ENCODE results near the gene WDR6.

- TF ChIP-seq, protein P1, sequence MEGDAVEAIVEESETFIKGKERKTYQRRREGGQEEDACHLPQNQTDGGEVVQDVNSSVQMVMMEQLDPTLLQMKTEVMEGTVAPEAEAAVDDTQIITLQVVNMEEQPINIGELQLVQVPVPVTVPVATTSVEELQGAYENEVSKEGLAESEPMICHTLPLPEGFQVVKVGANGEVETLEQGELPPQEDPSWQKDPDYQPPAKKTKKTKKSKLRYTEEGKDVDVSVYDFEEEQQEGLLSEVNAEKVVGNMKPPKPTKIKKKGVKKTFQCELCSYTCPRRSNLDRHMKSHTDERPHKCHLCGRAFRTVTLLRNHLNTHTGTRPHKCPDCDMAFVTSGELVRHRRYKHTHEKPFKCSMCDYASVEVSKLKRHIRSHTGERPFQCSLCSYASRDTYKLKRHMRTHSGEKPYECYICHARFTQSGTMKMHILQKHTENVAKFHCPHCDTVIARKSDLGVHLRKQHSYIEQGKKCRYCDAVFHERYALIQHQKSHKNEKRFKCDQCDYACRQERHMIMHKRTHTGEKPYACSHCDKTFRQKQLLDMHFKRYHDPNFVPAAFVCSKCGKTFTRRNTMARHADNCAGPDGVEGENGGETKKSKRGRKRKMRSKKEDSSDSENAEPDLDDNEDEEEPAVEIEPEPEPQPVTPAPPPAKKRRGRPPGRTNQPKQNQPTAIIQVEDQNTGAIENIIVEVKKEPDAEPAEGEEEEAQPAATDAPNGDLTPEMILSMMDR (conservative IDR thresholded peaks at IDR 0.05), result no peak
- no peak for TF ChIP-seq EZH2 (IDR thresholded peaks at IDR 0.05; ENCODE audit: low read depth)
Observed at GRCh38 chr3:49025793-49026520, 18.8 kb downstream of the WDR6 start.

Data from PC-9 (cell line).